ENCODE results near the gene ZNF445. TPM values are rescaled to one million over a fixed set of nuclear protein-coding genes. Genes with fewer than 3 reads are reported as not detected.

ZNF445 gene
- total and polyA plus RNA-seq, 9 of the 15 experiments (the other 6 are each of a cell fraction or from before 2014, with no cell fraction given) = 1.2 to 26.9 (median 10.6) TPM

GRCh38 chr3:44522494-44522933 lies 45.0 kb upstream of the ZNF445 start (continued):
- TF ChIP-seq CHD7 (IDR thresholded peaks at IDR 0.05; ENCODE audit: low read depth, low read length) (no peak), ZNF77 (CRISPR knock-in tag; IDR thresholded peaks at IDR 0.05) (no peak), ZNF12 (CRISPR knock-in tag; IDR thresholded peaks at IDR 0.05) (no peak), TAF15 (IDR thresholded peaks at IDR 0.05; ENCODE audit: low read depth, low read length) (no peak), SRSF1 (IDR thresholded peaks at IDR 0.05; ENCODE audit: low read depth, low read length) (no peak), TSC22D4 (tag; IDR thresholded peaks at IDR 0.05) (no peak), SMC3 (conservative IDR thresholded peaks at IDR 0.05; ENCODE audit: insufficient read depth, low read depth, low read length) (no peak), GATAD2B (IDR thresholded peaks at IDR 0.05; ENCODE audit: borderline replicate concordance) (no peak), ZKSCAN3 (CRISPR knock-in tag; IDR thresholded peaks at IDR 0.05) (no peak), MLLT1 (IDR thresholded peaks at IDR 0.05) (0 out of 4 replicates have a peak, but pooled peaks of 1 of the 2 experiments have one; percentile 36), ZBTB1 (CRISPR knock-in tag; IDR thresholded peaks at IDR 0.05; ENCODE audit: borderline replicate concordance, low read depth) (no peak), MAFK (IDR thresholded peaks at IDR 0.05; ENCODE audit: low read length) (no peak), VEZF1 (CRISPR knock-in tag; IDR thresholded peaks at IDR 0.05) (no peak), TRIM28 (IDR thresholded peaks at IDR 0.05) (peak; percentile 80; the same call in 1 of the 2 replicates)

Data from K562 (cell line).